HEK293T (cell line): Measurements from ENCODE around the gene CTDSPL.

Experiments used
- ARNT ChIP-seq: fragments of 450-650 bp; IDR thresholded peaks from 2 replicates; pipeline ENCODE4 v1.6.1; 2017; ENCODE audit warnings: mild to moderate bottlenecking
- CTBP1 ChIP-seq: fragments of 450-650 bp; IDR thresholded peaks from 2 replicates; pipeline ENCODE4 v1.6.1; 2016; ENCODE audit warnings: borderline replicate concordance
- ELF4 ChIP-seq: fragments of 450-650 bp; IDR thresholded peaks from 2 replicates; pipeline ENCODE4 v1.6.1; 2017; ENCODE audit warnings: antibody characterized with exemption
- SP1 ChIP-seq: fragments of 450-650 bp; IDR thresholded peaks from 2 replicates; pipeline ENCODE4 v1.6.1; 2017
- SUZ12 ChIP-seq: fragments of 450-650 bp; IDR thresholded peaks from 2 replicates; pipeline ENCODE4 v1.6.1; 2016; ENCODE audit warnings: mild to moderate bottlenecking

- TF ChIP-seq SP1 (no peak), SUZ12 (no peak), ARNT (no peak), CTBP1 (no peak), ELF4 (no peak)
These were observed 26.1 kb downstream of the CTDSPL start for GRCh38 chr3:37887824-37888223.
